Fibroblast of the conjunctiva (primary cell): Measurements from ENCODE around the gene CETP.
"Not testable (repeated sequence)": the region's sequence is repeated elsewhere in the genome, so short reads cannot be mapped to it uniquely, and the experiment has no call there.

Experiments used
- DNase-seq: peaks from one replicate; pipeline ENCODE4 v3.0.0-alpha.2; 2010; ENCODE audit warnings: low read depth

The CETP gene

DNA sequence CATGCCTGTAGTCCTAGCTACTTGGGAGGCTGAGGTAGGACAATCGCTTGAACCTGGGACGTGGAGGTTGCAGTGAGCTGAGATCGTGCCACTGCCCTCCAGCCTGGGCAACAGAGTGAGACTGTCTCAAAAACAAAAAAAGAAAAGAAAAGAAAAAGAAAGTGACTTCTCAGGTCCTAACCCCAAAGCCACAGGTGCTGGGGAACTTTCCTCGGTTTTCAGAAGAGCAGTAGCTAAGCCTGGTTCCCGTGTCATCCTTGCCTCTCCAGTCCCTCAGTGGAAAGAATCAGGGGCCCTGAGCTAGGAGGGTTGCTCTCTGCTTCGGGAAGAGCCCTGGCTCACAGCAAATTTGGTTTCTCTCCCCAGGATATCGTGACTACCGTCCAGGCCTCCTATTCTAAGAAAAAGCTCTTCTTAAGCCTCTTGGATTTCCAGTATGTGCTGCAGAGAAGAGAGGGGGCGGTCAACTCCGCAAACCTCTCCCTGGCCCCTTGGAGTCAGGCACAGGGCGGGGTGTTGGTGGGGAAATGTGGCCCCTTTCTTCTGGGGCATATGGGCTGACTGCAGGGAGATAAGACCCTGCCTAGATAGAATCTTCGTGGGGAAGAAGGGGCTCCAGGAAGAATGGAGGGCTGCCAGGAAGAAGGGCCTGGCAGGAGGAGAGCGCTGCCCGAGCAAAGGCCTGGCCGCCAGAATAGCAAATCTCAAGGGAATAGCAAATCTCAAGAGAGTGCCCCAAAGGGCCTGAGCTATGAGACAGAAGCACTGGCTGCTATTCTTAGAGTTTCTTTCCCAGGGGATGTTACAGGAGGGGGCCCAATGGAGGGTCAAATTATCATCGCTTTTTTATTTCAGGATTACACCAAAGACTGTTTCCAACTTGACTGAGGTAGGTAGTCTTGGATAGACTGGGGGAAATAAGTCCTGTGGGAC lies 19.3 kb downstream of the CETP start:
- DNase-seq, result no peak

DNA sequence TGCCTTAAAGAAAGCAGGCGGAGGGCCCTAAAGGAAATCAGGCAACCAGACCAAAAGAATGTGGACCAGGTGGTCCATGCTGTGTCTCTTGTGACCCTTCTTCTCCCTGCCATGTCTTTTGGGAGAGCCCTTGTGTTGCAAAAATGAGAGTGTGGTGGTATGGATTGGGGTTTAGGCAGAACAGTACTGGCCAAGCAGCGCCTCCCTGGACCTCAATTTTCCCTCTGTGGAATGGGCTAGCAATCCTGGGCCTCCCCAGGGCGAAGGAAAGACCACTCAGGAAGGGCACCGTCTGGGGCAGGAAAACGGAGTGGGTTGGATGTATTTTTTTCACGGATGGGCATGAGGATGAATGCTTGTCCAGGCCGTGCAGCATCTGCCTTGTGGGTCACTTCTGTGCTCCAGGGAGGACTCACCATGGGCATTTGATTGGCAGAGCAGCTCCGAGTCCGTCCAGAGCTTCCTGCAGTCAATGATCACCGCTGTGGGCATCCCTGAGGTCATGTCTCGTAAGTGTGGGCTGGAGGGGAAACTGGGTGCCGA lies 20.1 kb downstream of the CETP start:
- no peak for DNase-seq

DNA sequence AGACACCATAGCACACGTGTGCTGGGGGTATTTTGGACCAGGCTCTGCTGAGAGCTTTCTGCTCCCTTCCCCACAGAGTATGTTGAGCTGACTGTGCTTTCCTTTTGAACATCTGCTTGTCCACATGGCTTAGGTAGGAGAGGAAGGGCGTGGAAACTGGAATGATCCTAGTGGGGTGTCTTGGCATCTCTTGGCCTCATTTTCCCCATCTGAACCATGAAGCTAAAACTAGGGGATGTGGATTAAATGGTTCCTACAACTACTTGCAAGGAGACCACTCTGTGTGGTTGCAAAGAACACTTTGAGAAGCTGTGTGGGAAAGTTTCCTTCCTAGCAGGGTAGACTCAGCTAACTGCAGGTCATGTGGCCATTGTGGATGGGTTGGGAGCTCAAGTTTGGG lies 20.9 kb downstream of the CETP start:
- no peak for DNase-seq

DNA sequence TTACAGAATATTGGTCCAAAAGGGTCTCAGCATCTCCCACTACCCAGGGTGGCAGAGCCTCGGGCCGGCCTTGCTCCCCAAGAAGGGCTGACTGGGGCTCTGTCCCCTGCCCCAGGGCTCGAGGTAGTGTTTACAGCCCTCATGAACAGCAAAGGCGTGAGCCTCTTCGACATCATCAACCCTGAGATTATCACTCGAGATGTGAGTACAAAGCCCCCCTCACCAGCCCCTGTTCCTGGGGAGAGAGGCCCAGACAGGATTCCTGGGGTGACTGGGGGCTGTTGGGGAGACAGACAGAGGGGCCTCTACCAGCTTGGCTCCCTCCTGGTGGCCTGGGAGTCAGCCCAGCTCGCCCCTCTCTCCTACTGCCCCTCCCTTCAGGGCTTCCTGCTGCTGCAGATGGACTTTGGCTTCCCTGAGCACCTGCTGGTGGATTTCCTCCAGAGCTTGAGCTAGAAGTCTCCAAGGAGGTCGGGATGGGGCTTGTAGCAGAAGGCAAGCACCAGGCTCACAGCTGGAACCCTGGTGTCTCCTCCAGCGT lies 21.5 kb downstream of the CETP start:
- DNase-seq, result no peak

DNA sequence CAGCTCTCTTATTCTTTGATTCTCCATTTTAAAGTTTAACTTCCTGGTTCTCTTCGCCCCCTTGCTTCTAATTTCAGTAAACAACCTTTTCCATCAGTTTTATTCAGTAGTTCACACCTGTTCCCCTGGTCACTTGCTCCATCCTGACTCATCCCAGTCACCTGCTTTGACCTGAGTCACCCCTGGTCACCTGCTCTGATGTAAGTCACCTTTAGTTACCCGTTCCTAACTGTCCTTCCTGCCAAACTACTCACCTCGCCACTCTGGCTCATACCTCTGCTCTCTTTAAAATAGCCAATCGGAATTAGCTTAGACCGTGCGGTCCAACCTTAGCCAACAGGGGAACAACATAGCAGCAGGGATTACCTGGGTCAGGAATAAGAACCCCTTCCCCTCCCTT lies 22.9 kb downstream of the CETP start:
- no peak for DNase-seq

DNA sequence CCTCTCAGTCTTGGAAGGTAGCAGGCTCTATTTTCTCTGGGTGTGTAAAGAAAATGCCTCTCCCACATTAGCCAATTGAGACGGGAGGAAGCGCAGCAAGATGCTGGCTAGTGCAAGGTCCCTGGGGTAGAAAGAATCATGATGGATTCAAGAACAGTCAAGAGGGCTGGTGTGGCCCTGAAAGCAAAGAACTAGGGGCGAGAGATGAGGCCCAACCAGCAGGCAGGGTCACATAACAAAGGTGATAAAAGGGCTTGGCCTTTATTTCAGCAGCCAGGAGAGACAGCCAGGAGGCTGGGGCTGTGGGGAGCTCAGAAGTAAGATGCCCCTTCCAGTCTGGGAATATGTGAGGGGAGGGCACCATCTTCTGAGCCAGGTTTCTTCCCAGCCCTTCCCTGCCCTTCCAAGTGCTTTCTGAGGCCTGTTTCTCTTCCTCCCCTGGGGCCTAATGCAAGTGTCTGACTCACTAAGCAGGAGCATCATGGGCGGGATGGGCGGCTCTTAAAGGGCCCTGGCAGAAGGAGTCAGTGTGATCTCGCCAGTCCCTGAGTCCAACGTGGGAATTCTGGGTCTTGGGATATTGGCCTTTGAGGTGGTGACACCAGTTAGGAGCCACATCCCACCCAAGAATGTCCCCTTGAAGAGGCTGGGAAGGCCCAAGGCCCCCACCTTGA lies 23.7 kb downstream of the CETP start:
- DNase-seq, result peak; percentile 84

DNA sequence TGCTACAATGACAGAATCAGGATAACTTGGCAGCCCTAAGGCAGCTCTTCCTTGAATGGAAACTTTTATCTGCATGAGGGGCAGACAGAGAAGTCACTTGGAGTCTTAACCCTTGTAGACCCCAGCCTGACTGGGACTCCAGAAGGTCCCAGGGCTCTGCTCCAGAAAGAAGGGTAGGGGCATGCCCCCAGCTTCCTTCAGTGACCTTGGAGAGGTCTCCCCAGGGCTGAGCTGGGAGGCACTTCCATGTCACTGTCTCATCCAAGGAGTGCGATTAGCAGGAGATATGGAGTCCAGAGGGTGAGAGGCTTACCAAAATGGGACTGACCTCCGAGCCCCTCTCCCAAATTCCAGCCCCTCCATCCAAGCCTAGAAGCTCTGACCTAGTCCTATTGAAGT lies 24.2 kb downstream of the CETP start:
- no peak for DNase-seq

DNA sequence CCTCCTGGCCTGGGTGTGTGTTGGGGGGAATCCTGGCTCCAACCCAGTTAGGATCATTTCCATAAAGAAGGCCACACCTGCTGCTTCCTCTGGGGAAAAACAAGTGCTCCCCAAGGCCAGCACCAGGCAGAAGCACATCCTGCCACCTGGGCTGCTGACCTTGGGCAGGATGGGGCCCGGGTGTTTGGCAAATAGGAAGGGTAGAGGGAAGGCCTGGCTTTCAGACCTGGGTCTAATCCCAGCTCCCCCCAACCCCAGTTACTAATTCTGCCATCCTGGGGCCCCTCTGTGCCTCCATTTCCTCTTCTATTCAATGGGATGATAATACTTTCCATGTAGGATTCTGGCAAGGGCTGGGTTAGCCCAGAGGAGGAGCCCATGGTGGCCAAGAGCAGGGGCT lies 24.6 kb downstream of the CETP start:
- DNase-seq, result no peak

DNA sequence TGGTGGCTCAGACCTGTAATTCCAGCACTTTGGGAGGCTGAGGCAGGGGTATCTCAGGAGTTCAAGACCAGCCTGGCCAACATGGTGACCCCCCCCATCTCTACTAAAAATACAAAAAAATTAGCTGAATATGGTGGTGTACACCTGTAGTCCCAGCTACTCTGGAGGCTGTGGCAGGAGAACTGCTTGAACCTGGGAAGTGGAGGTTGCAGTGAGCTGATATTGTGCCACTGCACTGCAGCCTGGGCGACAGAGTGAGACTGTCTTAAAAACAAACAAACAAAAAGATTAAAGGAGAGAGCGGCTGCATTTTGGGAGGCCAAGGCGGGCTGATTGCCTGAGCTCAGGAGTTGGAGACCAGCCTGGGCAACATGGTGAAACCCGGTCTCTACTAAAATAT lies 25.2 kb downstream of the CETP start:
- not testable (repeated sequence) for DNase-seq

DNA sequence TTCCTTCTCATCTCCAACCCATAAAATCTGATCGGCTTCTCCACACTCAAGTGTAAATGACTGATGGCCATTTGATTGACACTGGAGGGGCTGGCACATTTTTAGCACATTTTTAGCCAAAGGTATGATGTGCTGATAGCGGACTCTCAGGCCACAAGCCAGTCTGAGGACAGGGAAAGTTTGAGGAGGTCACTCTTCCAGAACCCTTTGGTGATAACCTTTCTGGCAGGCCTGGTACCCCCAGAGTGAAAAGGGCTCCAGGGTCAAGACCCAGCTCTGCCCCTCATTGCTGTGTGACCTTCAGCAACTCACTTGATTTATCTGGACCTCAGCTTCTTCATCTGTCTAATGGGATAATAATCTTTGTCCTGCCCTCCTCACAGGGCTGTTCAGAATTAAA lies 25.9 kb downstream of the CETP start:
- DNase-seq, result no peak

DNA sequence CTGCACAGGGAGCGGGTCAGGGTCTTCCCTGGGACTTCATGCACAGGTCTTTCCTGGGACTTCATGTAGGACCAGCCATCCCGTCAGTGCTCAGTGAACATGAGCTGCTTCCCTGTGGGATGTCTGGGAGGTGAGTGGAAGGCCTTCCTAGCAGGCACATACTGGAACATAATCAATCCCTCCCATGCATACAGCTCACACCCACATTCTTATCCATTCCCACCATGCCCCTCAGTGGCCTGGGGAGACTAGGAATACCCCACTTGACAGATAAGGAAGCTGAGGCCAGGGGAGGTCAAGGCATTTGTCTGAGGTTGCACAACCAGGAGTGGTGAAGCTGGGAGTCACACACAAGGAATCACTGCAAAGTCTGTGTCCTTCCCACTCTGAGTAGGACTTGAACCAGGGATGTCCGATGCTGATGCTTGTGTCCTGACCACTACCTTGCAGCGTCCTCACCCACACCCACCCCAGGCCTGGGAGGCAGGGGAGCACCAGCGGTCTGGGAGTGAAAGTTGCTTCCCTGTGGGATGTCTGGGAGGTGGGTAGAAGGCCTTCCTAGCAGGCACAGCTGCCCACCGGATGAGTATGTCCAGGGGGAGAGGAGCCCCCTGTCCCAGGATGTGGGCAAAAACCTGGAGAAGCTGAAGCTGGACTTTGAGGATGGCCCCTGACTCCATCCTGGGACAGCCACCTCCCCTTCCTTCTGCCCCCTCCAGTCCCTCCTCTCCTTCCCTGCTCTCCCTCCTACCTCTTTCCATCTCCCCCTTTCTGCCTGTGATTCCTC lies 26.6 kb downstream of the CETP start:
- no peak for DNase-seq

DNA sequence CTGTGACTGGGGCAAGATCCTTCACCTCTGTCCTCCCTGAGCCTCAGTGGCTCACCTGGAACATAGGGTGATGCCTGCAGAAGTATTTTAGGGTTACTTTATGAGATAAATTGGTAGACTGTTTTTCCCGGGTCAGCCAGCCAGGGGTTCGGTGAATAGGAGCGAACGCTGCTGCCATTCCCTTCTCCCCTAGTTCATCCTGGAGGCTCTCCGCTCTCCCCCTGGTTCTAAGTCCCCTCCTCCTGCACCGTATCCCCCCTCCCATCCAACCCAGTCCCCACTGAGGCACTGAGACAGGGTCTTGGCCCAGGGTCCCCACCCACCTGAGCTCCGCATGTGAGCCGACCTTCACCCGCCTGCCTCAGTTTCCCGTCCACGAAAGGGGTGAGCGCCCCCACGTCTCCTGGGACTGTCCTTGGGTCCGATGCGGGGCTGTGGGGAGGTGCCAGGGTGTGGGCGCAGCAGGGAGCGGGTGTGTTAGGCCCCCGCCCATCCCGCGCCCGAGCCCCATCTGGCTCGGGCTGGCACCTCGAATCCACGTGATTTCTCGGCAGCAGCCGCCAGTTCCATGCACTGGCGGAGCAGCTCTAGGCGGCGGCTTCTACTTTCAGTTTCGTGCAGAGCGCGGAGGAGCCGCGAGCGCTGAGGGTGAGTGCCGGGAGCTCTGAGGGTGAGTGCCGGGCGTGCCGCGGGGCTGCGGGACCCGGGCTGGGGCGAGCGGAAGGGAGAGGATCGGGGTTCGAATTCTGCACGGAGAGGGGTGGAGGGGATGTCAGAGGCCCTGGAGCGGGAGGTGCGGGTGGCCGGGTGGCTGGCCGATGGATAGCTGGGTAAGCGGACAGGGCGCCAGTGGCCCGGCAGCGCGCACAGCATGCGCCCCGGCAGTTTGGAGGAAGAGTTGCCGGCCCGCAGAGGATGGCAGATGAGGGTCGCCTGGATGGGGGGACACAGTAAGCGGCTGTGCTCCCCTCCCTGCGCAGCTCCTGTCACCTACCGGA lies 27.5 kb downstream of the CETP start, which contains the start of gene NLRC5:
Gene NLRC5 (plus strand): TSS at position 610 of the 998 bp plus-strand sequence. CDS start 31,156 bp downstream, outside the sequence.
- DNase-seq, result peak; percentile 58

DNA sequence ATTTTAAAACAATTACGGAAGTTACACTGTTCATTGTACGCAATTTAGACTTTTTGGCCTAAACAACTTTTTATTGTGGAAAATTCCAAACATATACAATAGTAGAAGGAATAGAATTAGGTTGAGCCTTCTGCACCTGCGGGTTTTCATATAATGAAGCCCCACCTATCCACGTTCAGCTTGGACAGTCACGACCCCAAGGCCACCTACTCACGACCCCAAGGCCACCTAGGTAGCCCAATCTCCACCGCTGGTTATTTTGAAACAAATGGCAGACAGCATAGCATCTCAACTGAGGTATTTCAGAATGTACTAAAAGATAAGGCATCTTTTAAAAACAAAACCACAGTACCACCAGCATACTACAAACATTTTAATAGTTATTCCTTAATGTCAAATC lies 28.2 kb downstream of the CETP start:
- DNase-seq, result no peak

DNA sequence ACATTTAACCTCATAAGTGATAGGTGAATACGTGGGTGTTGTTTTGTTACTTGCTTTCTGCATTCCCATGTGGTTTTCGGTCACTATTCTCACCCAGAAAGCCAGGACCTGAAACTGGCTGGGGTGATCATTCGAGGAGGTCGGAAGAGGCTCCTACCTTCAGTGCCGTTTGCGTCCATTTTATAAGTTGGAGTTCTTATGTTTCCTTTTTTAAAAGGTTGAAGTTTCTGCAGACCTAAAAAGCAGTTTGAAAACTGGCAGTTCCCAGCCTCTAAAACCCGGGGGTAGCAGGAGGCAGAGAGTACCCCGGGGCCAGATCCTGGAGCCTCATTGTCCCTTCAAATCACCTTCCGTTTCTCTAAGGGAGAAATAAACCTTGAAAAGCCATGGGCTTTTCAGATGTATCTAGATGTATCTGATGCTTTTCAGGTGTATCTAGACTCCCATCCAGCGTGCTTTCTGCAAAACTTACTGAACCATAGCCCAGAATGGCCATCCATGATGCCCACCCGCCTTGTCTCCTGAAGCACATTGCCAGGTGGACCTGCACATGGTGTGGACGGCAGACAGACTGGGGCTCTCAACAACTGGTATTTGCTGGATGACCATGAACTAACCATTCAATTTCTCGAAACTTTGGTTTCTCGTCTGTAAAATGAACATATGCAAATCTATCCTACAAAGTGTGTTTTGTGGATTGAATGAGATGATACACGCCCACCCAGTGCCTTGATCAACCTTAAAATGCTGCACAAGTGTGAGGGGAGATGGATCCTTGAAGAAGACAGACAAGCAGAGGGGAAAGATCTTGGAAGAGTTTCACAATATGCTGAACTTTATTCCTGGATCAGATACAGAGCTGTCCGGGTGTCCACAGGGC lies 28.9 kb downstream of the CETP start:
- DNase-seq, result no peak

DNA sequence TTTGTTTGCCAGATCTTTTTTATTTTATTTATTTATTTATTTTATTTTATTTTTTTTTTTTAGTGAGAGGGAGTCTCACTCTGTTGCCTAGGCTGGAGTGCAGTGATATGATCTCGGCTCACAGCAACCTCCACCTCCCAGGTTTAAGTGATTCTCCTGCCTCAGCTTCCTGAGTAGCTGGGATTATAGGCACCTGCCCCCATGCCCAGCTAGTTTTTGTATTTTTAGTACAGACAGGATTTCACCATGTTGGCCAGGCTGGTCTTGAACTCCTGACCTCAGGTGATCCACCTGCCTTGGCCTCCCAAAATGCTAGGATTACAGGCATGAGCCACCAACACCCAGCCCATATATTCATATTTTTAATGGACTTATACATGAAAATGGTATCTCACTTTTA lies 30.7 kb downstream of the CETP start:
- DNase-seq, result not testable (repeated sequence)

DNA sequence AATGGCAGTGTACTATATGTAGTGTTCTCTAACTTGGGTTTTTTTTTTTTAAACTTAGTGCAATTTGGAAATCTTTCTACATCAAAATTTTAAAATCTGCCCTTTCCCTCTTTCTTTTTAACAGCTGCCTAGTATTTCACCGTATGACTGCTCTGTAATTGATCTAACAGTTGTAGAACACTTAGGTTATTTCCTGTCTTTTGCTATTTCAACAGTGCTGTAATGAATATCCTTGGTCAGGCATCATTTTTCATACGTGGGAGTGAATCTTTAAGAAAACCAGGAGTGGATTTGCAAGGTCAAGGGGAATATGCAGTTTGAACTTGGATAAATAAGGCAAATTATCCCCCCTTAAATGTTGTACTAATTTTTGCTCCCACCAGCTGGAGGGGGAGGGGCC lies 31.5 kb downstream of the CETP start:
- DNase-seq, result no peak

DNA sequence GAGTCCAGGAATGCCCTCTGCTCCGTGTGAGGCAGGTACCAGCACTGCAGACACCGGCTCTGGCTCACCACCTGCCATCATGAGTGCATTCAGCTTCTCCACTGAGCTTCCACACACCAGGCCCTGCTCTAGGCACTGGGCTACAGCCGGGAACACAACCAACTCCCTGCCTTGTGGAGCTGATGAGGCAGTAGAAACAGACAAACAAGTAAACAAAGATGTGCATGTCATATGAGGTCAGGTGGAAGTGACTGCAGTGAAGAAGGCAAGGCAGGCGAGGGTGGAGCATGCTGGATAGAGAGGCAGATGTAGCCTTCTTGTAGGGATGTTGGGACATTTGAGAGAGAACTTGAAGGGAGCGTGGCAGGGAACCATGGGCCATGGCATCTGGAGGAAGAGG lies 32.6 kb downstream of the CETP start:
- no peak for DNase-seq

DNA sequence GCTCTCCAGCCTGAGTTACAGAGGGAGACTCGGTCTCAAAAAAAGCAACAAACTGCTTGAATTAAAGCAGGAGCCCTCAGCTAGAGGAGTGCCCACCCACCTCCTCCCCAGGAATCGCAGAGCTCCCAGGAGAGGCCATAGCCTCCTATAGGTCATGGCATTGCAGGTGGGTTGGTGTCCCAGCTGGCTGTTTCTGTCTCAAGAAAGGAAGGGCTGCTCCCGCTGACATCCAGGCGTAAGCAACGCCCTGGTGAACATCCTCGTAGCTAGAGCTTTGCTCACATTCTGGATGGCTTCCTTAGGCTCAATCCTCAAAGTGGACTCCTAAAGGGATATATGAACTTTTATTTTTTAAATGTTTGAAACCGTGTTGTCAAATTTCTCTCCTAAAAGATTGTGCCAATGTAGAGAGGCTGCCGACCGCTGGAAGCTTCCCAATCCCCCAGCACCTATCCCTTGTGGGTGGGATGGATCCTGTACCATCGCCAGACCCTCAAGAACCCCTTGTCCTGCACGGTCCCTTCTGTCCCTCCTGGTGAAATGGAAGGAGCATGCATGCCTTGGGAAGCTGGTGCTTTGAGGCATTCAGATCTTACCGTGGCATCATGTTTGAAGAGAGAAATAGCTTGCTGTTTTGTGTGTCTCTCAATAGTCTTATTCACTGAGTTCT lies 33.5 kb downstream of the CETP start:
- DNase-seq, result no peak

DNA sequence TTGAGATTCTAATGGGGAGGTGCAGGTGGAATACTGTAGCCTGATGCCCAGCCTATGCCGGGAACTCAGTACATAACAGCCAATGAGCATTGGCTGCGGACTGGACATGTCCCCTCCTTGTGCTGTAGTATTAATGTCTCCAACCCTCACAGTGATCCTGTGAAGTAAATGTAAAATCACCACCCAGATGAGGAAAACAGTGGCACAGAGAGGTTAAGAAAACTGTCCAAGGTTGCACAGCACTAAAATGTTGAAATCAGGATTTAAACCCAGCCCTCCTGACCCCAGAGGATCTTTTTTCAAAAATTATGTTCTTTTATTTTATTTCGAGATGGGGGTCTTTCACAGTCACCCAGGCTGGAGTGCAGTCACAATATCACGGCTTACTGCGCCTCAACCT lies 35.5 kb downstream of the CETP start:
- no peak for DNase-seq
